Stimulated activated CD8-positive, alpha-beta memory T cell treated with anti-CD3 and anti-CD28 coated beads, Interleukin-12 subunit alpha, Interleukin-12 subunit beta, amount 100 ng/mL, for 4 hours (primary cell): Measurements from ENCODE around the gene SLC6A14.

Experiments
- DNase-seq: peaks from one replicate; pipeline ENCODE4 v3.0.0-alpha.2; 2020; ENCODE audit warnings: low read depth

Gene SLC6A14, protein sequence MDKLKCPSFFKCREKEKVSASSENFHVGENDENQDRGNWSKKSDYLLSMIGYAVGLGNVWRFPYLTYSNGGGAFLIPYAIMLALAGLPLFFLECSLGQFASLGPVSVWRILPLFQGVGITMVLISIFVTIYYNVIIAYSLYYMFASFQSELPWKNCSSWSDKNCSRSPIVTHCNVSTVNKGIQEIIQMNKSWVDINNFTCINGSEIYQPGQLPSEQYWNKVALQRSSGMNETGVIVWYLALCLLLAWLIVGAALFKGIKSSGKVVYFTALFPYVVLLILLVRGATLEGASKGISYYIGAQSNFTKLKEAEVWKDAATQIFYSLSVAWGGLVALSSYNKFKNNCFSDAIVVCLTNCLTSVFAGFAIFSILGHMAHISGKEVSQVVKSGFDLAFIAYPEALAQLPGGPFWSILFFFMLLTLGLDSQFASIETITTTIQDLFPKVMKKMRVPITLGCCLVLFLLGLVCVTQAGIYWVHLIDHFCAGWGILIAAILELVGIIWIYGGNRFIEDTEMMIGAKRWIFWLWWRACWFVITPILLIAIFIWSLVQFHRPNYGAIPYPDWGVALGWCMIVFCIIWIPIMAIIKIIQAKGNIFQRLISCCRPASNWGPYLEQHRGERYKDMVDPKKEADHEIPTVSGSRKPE

DNA sequence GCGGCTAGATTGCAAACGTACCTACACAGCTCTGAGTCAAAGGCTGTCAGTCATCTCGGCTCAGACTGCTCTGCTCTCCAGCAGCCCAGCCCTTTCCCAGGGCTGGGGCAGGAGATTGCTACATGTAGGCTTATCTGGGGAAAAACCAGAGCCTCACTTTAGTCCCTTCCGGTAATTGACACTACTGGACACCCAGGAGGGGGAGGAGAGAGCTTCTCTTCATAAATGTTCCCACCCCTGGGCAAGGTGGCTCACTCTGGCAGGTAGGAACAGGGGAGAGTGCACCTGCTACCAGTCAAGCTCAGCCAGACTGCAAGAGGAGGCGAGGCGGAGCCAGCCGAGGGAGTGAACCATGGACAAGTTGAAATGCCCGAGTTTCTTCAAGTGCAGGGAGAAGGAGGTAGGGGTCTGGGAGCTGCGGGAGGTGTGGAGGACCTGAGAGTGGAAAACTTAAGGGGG, at the start of gene SLC6A14:
Gene SLC6A14 (plus strand): TSS at position 249 of the 459 bp plus-strand sequence. CDS start 104 bp downstream, at position 353.
- DNase-seq = no peak

DNA sequence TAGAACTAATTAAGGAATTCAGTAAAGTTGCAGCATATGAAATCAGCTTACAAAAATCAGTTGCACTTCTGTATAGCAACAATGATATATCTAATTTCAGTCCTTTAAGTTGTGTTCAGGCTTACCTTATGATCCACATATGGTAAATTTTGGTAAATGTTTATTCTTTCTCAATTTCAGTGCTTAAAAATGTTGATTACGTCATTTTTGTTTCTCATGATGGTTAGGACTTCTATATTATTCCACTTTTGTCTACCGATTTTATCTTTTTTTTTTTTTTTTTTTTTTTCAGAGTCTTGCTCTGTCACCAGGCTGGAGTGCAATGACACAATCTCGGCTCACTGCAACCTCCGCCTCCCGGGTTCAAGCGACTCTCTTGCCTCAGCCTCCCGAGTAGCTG, 40.7 kb upstream of the SLC6A14 start:
- no peak for DNase-seq

DNA sequence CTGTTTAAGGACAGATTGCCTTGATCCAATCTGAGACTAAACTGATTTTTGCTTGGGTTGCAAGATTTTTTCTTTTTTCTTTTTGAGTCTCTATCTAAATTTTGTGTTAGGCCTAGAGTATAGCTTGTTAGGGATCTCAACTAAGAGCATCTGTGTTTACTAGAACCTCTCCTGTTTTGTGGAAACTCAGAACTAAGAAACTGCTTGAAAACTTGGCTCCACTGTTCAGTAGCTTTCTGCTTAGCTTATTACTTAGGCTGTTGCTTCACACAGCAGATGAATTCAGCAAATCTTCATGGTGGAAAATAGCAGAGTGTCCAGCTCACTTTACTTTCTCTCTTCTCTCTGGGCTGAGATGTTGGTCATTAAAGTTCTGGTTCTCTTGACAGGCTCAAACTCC, 36.7 kb upstream of the SLC6A14 start:
- no peak for DNase-seq

DNA sequence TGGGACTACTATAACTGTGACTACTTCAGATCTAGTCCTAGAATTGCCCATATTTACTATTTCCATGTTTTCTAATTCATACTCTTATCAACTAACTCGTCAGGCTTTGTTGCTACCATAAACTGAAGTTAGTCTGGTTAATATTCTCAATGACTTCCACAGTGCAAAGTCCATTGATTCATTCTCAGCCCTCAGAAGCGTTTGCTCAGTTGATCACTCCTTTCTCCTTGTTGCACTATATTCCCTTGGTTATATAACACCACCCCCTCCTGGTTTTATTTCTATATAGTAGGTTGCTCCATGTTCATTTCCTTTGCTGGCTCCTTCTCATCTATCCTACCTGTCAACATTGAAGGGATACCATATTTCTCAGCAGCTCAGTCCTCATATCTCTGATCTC, 27.2 kb upstream of the SLC6A14 start:
- DNase-seq = no peak

DNA sequence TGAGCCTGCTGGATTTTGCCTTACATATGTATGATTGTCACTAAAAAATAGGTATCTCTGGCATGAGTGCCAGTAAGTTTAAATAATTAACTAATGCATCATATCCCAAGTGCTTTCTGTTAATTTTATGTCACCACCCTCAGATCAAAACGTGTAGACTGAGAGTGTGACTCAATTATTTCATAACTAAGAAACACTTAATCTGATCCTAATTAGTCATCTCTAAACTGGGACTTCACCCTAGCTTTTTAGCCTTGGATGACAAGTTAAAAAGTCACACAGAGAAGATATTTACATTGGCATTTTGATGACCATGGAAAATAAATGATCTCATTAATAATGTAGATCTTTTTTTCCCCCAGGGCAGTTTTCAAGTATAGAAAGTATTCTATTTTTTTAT, 23.1 kb upstream of the SLC6A14 start:
- DNase-seq = no peak

DNA sequence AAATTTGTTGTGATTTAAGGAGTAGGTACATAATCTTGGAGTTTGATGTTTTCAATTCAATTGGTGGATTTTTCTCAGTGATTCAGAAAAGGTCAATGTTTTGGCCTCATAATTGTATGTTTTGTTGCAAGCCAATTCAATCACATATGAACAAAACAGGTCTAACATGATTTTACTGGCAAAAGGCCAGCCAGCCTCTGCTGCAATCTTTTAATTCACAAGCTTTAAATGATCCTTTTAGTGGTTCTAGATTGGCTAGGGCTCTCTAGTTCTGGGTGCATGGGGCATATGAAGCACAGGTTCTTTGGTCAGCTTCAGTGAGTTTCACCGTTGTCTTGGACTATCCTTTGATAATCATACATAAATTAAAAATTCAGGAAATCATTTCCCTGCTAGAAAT, 19.2 kb upstream of the SLC6A14 start:
- DNase-seq = no peak

DNA sequence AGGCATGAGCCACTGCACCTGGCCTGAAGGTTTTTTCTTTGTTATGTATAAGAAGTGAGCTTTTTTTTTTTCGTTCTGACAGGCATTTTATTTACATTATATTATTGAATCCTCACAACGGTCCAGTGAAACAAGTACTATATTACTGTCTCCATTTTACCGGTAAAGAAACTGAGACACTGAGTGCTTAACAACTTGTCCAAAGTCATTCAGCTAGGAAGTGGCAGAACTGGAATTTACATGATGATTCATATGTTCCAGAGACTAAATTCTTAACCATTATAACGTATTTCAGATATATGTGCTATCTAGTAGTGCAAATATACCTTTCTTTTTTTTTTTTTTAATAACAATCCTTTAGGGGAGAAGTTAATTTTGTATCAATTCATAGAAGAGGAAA, 18.4 kb upstream of the SLC6A14 start:
- DNase-seq = no peak

DNA sequence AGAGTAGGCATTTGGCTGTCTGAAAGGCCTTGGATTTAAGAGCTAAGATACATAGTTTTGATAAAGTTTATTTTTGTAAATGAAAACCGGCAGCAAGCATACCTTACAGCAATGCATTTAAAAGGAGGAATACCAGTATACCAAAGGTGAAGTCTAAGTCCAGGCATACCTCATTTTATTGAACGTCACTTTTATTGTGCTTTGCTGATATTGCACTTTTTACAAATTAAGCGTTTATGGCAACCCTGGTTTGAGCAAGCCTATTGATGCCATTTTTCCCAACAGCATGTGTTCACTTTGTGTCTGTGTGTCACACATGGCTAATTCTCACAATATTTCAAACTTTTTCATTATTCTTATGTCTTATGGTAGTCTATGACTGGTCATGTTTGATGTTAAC, 8.4 kb upstream of the SLC6A14 start:
- DNase-seq = no peak

DNA sequence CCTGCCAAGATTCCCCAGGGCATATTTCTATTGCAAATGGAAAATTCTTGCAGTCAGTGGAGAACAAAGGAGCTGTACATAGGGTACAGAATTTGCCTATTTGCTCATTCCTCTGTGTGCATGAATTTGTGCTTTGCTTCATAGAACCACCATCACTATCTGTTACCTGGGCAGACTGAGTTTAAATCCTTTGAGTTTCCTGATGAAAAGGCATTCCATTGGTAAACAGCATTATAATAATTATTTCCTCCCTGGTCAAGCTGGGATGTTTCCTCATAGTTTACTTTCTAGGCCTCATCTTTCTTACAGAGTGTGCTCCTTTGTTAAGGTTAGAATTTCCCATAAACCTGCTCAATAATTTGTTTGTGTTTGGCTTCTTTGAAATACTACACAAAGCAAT, 809 bp upstream of the SLC6A14 start:
- DNase-seq = no peak

DNA sequence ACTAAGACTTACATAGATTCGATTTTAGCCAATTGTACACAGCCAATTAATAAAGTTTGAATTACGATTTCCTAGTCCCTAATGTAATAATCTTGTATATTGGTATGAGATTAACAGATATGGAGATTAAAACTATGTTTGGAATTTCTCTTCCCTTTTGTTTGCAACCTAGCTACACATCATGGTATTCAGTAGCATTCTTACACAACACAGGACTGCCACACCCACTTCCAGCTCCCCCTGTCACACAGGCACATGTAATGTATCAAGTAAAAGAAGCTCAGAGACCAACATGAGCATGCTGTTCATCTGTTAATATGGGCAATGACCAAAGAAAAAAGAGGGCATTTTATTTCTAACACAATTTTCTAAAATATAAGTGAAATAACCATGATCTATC, 12.8 kb downstream of the SLC6A14 start:
- no peak for DNase-seq

DNA sequence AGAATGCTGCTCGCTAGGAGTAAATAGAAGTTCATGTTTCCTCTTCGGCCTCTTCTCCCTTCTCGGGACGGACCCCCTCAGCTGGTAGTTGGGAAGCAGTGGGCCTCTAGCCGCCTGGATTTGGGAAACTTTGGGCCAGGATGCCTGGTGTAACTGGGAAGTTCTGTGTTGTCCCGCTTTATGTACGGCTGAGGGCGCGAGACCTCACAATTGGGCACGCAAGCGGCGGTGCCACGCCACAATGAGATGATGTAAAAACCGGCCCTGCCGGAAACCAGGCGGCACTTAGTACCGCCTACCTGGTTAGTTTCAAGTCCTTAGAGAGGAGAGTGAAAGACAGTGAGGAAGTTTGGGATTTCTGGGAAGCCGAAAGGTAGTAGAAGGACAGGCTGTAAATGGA, 26.4 kb downstream of the SLC6A14 start, which contains the start of gene CT83:
Gene CT83 (minus strand): TSS at position 155 of the 400 bp plus-strand sequence. CDS start 120 bp downstream, at position 35.
- DNase-seq = no peak

DNA sequence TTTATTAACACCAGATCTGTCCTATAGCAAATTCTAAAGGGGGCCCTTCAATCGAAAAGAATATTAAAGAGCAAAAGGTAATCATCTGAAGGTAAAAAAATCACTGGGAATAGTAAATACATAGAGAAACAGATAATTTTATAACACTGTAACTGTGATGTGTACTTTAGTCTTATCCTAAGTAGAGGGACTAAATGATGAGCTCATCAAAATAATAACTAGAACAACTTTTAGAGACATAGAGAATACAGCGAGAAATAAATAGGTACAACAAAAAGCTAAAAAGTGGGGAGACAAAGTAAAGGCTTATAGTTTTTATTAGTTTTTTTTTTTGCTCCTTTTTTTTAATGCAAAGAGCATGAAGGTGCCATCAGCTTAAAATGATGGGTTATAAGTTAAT, 43.7 kb downstream of the SLC6A14 start:
- DNase-seq = no peak

DNA sequence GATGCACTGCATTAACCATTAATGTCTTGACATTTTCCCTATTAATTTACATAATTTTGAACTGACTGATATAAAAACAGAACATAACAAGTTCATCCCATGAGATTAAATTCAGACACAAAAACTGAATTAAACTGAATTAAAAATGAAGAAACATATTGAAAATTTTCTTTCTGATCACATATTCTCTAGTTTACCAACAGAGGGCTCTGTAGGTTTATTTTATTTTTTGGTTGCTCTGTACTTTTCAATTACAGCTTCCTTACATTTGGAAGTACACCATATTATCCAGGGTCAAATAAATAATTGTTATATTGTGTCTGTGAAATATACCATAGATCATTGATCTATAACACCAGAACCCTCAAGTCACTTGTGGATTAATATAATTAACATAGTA, 53.7 kb downstream of the SLC6A14 start:
- no peak for DNase-seq

DNA sequence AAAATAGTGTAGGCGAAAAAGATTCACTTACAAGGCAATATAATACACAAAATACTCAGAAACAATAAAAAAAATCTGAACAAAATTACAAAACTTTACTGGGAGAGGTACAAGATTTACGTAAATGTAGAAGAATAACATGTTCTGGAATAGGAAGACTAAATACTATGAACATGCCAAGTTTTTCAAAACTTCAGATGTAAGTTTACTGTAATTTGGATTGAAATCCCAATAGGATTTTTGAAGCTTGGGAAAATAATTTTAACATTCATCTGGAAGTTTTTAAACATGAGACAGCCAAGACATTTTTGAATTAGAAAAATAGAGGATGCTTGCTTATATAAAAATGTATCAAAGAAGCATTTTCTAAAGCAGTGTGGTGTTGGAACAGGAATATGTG, 56.9 kb downstream of the SLC6A14 start:
- DNase-seq = no peak

DNA sequence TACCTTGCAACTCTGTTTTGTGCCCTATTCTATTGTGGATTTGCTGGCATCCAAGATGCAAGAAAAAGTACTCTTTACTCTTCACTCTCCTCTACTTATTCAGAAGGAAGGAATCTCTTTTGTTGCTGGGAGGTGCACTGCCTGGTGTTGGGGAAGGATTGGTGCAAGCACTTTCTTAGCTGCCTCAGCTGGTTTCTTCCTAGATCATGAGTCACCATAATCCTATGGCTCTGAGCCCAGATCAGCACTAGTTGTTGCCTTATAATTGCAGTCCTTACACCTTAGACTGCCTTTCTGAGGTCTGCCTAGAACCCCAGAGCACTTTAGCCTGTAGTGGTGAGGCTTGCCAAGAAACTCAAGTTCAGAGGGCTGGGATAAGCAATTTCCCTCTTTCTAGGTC, 63.4 kb downstream of the SLC6A14 start:
- no peak for DNase-seq
